Adrenal gland (tissue), 5 donors: Measurements from ENCODE around the gene ANKRD13A.

Experiments
- CTCF ChIP-seq, 6 experiments: fragments of 450-650 bp in 4 of 6; fragments of 200-600 bp in 2 of 6; sonication (generic) in 1 of 6; IDR thresholded peaks; 1 replicate in 5 of 6; 2 replicates in 1 of 6; pipeline versions ENCODE4 v1.5.1 to v1.8.0; 2016 to 2021; ENCODE audit warnings: antibody characterized with exemption in 6 of 6, mild to moderate bottlenecking in 2 of 6, moderate library complexity in 1 of 6
- POLR2A ChIP-seq, 2 donors: fragments of 450-650 bp; IDR thresholded peaks; one replicate each; pipeline ENCODE4 v1.6.1; 2017; ENCODE audit warnings: antibody characterized with exemption in 2 of 2, mild to moderate bottlenecking in 2 of 2, moderate library complexity in 1 of 2
- donor health status: DM: no; HTN: no; CAD: no.

- TF ChIP-seq CTCF (IDR thresholded peaks at IDR 0.05) (no peak), POLR2A (IDR thresholded peaks at IDR 0.05) (no peak)
Observed at GRCh38 chr12:110058875-110059615, 59.8 kb downstream of the ANKRD13A start.
